Type B pancreatic cell (in vitro differentiated cells): Measurements from ENCODE around the gene SMIM23. TPM values are rescaled to one million over a fixed set of nuclear protein-coding genes. Genes with fewer than 3 reads are reported as not detected.

Source experiments
- DNase-seq: peaks from one replicate; pipeline ENCODE4 v3.0.0; 2021; ENCODE audit warnings: mixed read lengths; ENCODE audit not compliant: unreplicated experiment; ENCODE audit errors: extremely low spot score
- H3K27ac Mint-ChIP-seq: 2 replicates; pipeline ENCODE4 v1.8.0; 2021; ENCODE audit warnings: mild to moderate bottlenecking, mixed read lengths
- H3K27me3 Mint-ChIP-seq: 2 replicates; pipeline ENCODE4 v1.8.0; 2021; ENCODE audit warnings: mixed read lengths
- H3K36me3 Mint-ChIP-seq: 2 replicates; pipeline ENCODE4 v1.8.0; 2021; ENCODE audit warnings: mixed read lengths
- H3K4me1 Mint-ChIP-seq: one replicate; pipeline ENCODE4 v1.8.0; 2021; ENCODE audit warnings: mixed read lengths; ENCODE audit not compliant: unreplicated experiment
- H3K4me3 Mint-ChIP-seq: 2 replicates; pipeline ENCODE4 v1.8.0; 2021; ENCODE audit warnings: mild to moderate bottlenecking, mixed read lengths
- H3K9me3 Mint-ChIP-seq: 2 replicates; pipeline ENCODE4 v1.8.0; 2021; ENCODE audit warnings: mixed read lengths
- total RNA-seq: library from RNA; stranded (reverse); gene quantifications from 2 replicates; pipeline ENCODE4 v1.2.1, GENCODE V29; 2021; ENCODE audit warnings: low replicate concordance
- TF ChIP-seq, protein P1 (sequence below): fragments of 200-600 bp; sonication (generic); conservative IDR thresholded peaks from 2 replicates; pipeline ENCODE4 v1.5.0; 2021; ENCODE audit warnings: antibody characterized with exemption, mild to moderate bottlenecking

Gene SMIM23
- total RNA-seq, 1 donor from 2014 or later = not detected

DNA sequence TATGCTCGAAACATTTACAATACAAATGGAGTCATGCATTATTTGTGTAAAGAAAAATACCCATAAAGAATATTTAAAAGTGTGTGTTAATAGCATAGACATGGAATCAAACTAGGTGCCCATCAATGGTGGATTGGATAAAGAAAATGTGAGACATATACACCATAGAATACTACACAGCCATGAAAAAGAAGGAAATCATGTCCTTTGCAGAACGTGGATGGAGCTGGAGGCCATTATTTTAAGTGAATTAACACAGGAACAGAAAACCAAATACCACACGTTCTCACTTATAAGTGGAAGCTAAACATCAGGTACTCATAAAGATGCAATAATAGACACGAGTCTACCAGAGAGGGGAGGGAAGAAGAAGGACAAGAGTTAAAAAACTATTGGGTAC lies 22.8 kb downstream of the SMIM23 start:
- H3K27ac Mint-ChIP-seq = no peak overlapping the region
- H3K9me3 Mint-ChIP-seq = peaks cover 21% of the 10 kb centered on the region
- peaks cover 51% of the 10 kb centered on the region for H3K27me3 Mint-ChIP-seq
- H3K36me3 Mint-ChIP-seq = no peaks in the 10 kb centered on the region
- TF ChIP-seq, protein P1, sequence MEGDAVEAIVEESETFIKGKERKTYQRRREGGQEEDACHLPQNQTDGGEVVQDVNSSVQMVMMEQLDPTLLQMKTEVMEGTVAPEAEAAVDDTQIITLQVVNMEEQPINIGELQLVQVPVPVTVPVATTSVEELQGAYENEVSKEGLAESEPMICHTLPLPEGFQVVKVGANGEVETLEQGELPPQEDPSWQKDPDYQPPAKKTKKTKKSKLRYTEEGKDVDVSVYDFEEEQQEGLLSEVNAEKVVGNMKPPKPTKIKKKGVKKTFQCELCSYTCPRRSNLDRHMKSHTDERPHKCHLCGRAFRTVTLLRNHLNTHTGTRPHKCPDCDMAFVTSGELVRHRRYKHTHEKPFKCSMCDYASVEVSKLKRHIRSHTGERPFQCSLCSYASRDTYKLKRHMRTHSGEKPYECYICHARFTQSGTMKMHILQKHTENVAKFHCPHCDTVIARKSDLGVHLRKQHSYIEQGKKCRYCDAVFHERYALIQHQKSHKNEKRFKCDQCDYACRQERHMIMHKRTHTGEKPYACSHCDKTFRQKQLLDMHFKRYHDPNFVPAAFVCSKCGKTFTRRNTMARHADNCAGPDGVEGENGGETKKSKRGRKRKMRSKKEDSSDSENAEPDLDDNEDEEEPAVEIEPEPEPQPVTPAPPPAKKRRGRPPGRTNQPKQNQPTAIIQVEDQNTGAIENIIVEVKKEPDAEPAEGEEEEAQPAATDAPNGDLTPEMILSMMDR = no peak
- peaks cover 14% of the 10 kb centered on the region for H3K4me1 Mint-ChIP-seq
- H3K4me3 Mint-ChIP-seq = no peak overlapping the region
- no peak for DNase-seq

DNA sequence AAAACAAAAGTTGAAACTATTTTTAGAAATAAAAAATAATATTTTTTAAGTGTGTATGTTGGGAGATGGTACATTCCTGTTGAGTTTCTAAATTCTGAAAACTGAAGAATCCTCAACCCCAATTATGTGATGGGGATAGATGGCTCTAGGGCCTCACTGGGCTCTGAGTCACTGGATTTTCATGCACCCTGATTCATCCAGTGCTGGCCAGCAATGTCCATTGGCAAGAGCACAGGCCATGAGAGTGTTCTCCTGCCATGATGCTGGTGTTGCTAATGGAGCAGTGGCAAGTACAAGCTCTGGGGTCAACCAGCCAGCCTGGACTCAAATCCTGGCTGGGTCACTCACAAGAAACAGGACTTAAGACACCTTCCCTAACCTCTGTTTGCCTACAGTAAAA lies 23.3 kb downstream of the SMIM23 start:
- Mint-ChIP-seq H3K36me3 (no peaks in the 10 kb centered on the region), H3K4me1 (peaks cover 14% of the 10 kb centered on the region), H3K9me3 (peaks cover 21% of the 10 kb centered on the region), H3K27ac (no peak overlapping the region), H3K27me3 (peaks cover 47% of the 10 kb centered on the region), H3K4me3 (no peak overlapping the region)
- TF ChIP-seq, protein P1 = no peak
- DNase-seq = no peak

DNA sequence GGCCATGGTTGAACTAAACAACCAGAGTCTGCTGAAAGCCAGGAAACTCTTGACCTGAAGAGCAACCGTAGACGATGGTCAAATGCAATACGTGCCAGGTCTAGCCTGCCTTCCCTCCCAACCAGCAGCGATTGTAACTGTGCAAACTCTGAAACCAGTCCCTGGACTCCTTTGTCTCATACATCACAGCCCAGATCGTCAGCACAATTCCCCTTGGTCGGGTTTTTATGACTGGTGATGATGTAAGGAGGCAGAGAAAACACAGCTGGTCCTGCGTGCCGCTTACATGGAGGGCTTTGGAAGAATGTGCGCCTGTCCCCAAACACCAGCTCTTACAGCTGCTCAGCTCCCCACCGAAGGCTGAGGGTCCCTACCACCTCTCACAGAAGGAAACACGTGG lies 24.6 kb downstream of the SMIM23 start:
- TF ChIP-seq, protein P1 = no peak
- H3K27me3 Mint-ChIP-seq = peaks cover 37% of the 10 kb centered on the region
- H3K27ac Mint-ChIP-seq = no peak overlapping the region
- peaks cover 25% of the 10 kb centered on the region for H3K9me3 Mint-ChIP-seq
- DNase-seq = no peak
- H3K36me3 Mint-ChIP-seq = no peaks in the 10 kb centered on the region
- H3K4me3 Mint-ChIP-seq = no peak overlapping the region
- H3K4me1 Mint-ChIP-seq = peaks cover 14% of the 10 kb centered on the region

DNA sequence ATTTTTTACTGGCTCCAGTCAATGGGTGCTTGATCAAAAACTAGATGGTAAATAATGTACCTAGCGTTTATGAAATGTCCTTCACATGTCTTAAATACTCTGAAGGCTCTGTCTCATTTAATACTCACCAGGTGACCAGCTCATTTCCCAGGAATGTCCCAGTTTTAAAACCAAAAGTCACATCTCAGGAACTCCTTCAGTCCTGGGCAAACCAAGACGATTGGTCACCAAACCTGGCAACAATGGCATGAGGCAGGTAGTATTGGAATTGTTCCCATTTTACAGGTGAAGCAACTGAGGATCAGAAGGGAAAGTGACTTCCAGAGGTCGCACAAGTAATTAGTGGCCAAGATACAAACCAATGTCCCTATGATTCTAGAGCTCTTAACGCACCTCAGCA lies 27.7 kb downstream of the SMIM23 start:
- DNase-seq = no peak
- no peaks in the 10 kb centered on the region for H3K4me1 Mint-ChIP-seq
- TF ChIP-seq, protein P1 = no peak
- peaks cover 21% of the 10 kb centered on the region for H3K9me3 Mint-ChIP-seq
- no peak overlapping the region for H3K27ac Mint-ChIP-seq
- H3K27me3 Mint-ChIP-seq = peaks cover 21% of the 10 kb centered on the region
- H3K4me3 Mint-ChIP-seq = no peak overlapping the region
- no peaks in the 10 kb centered on the region for H3K36me3 Mint-ChIP-seq

DNA sequence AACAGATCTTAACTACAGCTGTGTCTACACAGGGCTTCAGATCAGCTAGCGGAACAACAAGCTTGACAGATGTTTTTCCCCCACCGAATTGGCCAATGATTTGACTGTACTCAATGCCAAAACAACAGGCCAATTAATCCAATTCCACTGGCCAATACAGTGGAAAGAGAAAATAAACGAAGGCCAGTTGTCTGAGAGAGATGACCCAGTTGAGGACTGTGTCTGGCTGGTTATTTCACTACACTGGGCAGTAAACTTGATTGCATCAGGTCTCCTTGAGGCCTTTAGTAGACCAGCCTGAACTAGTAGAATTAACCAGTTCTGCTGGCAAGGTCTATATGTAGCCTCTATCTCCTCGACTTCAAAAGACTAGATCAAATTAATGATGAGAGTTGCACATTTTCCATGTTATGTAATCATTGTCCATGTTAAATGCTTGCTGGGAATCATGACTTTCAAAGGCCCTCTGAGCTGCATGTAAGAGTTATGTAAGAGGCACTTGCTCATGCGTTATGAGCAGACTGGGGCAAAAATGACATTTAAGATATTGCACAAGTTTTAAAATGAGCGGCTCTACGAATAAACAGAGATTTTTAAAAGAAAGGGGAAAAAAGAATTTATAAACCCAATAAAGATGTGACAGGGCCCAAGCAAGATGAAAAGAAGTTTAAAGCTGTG lies 28.3 kb downstream of the SMIM23 start:
- Mint-ChIP-seq H3K36me3 (no peaks in the 10 kb centered on the region), H3K4me3 (no peak overlapping the region), H3K4me1 (no peaks in the 10 kb centered on the region), H3K27me3 (peaks cover 21% of the 10 kb centered on the region), H3K9me3 (peaks cover 18% of the 10 kb centered on the region), H3K27ac (no peak overlapping the region)
- TF ChIP-seq, protein P1 = no peak
- no peak for DNase-seq
